ENCODE results near the gene FOXJ3. TPM values are rescaled to one million over a fixed set of nuclear protein-coding genes. Genes with fewer than 3 reads are reported as not detected.

Gene FOXJ3
- total and polyA plus RNA-seq, 9 donors: 28.6 to 41.9 (median 32.7) TPM

DNA sequence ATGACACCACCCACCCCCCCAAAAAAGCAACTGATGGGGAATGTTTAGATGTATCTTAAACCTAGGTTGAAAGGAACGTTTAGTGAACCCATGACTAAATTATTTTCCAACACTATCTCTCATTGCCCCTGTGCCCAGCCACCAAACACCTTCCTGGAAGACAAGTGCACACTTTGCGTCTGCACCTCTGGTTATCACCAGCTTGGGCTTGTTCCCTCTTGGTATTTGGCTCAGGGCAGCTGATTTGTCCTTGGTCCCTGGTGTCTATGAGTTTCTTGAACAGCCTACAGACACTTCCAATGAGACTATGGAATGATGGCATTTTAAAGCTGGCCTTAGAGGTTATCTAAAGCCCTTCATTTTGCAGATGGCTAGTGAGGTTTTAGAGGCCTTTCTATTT, 30.1 kb upstream of the FOXJ3 start:
- Histone ChIP-seq H3K9me3 (replicated peaks; ENCODE audit: control insufficient read depth, low read depth, low read length) (no peaks in the 10 kb centered on the region), H3K27me3 (ENCODE audit: control insufficient read depth, insufficient read depth, low read length) (peaks cover 4% of the 10 kb centered on the region), H3K4me1 (ENCODE audit: control insufficient read depth, insufficient read depth, low read length) (no peaks in the 10 kb centered on the region), H3K4me3 (ENCODE audit: low read length) (no peak overlapping the region), H3K36me3 (ENCODE audit: control insufficient read depth, insufficient read depth, low read length) (no peaks in the 10 kb centered on the region), H3K27ac (ENCODE audit: low read length) (no peak overlapping the region)
- 100% methylated on average over 1 of the region's 2 CpGs for WGBS (ENCODE audit: insufficient coverage)
- no peak for DNase-seq

DNA sequence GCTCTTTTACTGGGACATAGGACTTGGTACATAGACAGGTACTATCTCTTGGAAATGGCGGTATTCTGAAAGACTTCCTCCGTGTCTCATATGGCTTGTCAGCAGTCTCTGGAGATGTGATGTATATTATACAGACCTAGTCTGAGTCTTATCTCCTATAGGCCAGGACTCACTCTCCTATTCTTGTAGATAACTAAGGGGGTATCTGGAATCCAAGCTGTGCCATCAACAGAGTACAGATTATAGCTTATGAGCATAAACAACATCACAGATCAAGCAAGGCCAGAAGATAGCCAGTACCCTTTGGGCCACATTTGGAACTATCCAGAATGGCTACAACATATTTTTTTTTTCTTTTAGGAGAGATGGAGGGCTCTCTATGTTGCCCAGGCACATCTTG, 29.5 kb upstream of the FOXJ3 start:
- no CpG with 5 or more reads among the region's 2 CpGs for WGBS (ENCODE audit: insufficient coverage)
- Histone ChIP-seq H3K27ac (ENCODE audit: low read length) (no peak overlapping the region), H3K4me1 (ENCODE audit: control insufficient read depth, insufficient read depth, low read length) (no peaks in the 10 kb centered on the region), H3K27me3 (ENCODE audit: control insufficient read depth, insufficient read depth, low read length) (peaks cover 4% of the 10 kb centered on the region), H3K36me3 (ENCODE audit: control insufficient read depth, insufficient read depth, low read length) (no peaks in the 10 kb centered on the region), H3K4me3 (ENCODE audit: low read length) (no peak overlapping the region), H3K9me3 (replicated peaks; ENCODE audit: control insufficient read depth, low read depth, low read length) (no peaks in the 10 kb centered on the region)
- no peak for DNase-seq

DNA sequence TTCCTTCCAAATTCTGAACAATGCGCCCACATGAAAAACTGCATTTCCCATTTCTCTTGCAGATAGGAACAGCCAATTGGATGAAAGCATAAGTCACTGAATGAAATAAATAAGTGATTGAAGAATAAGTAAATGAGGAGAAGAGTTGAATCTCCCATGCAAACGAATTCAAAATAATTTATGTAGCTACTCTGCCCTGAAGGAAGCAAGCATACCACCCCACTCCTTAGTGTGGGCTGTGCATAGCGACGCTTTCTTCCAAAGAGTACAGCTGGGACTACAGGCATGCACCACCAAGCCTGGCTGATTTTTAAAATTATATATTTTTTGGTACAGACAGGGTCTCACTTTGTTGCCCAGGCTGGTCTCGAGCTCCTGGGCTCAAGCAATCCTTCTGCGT, 29.1 kb upstream of the FOXJ3 start:
- H3K27ac ChIP-seq (ENCODE audit: low read length): no peak overlapping the region
- peaks cover 2% of the 10 kb centered on the region for H3K27me3 ChIP-seq (ENCODE audit: control insufficient read depth, insufficient read depth, low read length)
- WGBS (ENCODE audit: insufficient coverage): 86% methylated on average over 1 of the region's 6 CpGs
- no peak overlapping the region for H3K4me3 ChIP-seq (ENCODE audit: low read length)
- no peaks in the 10 kb centered on the region for H3K4me1 ChIP-seq (ENCODE audit: control insufficient read depth, insufficient read depth, low read length)
- H3K9me3 ChIP-seq (replicated peaks; ENCODE audit: control insufficient read depth, low read depth, low read length): no peaks in the 10 kb centered on the region
- no peak for DNase-seq
- no peaks in the 10 kb centered on the region for H3K36me3 ChIP-seq (ENCODE audit: control insufficient read depth, insufficient read depth, low read length)

DNA sequence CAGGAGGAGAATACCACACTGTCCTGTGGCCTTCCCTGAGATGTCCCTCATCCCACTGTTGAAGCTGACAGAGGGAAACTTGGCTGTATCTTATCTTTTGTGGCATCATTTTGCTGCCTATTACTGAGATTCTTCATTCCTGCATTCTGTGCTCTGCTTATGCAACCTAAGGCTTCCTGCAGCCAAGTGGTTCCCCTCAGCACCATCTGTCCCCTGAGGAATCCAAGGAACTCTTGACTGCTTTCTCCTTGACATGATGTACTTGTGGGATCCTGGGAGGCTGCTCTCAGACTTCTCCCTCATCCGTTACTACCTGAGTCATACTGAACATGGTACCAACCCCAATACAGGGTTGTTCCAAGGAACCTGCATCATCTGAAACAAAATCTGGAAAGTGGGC, 24.4 kb upstream of the FOXJ3 start:
- no peak overlapping the region for H3K4me3 ChIP-seq (ENCODE audit: low read length)
- H3K9me3 ChIP-seq (replicated peaks; ENCODE audit: control insufficient read depth, low read depth, low read length): no peaks in the 10 kb centered on the region
- H3K4me1 ChIP-seq (ENCODE audit: control insufficient read depth, insufficient read depth, low read length): no peaks in the 10 kb centered on the region
- H3K27me3 ChIP-seq (ENCODE audit: control insufficient read depth, insufficient read depth, low read length): no peaks in the 10 kb centered on the region
- H3K27ac ChIP-seq (ENCODE audit: low read length): no peak overlapping the region
- 20% methylated on average over 1 of the region's 1 CpG for WGBS (ENCODE audit: insufficient coverage)
- H3K36me3 ChIP-seq (ENCODE audit: control insufficient read depth, insufficient read depth, low read length): no peaks in the 10 kb centered on the region
- no peak for DNase-seq

DNA sequence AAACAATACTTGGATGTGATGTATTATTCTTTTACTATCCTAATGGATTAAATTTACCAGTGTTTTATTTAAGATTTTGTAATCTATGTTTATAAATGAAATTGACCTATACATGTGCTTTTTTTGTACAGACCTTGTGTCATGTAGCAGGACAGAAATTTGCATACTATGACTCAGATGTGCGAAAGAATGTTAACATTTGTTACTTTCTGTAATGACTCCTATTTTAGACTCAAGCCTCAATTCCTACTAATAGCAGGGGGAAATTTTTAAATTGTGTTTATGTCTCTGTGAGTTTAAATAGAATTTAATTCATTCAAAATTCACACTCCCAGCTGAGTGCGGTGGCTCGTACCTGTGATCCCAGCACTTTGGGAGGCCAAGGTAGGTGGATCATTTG, 23.8 kb upstream of the FOXJ3 start:
- WGBS (ENCODE audit: insufficient coverage): no CpG with 5 or more reads among the region's 3 CpGs
- Histone ChIP-seq H3K27me3 (ENCODE audit: control insufficient read depth, insufficient read depth, low read length) (no peaks in the 10 kb centered on the region), H3K36me3 (ENCODE audit: control insufficient read depth, insufficient read depth, low read length) (no peaks in the 10 kb centered on the region), H3K4me3 (ENCODE audit: low read length) (no peak overlapping the region), H3K9me3 (replicated peaks; ENCODE audit: control insufficient read depth, low read depth, low read length) (no peaks in the 10 kb centered on the region), H3K27ac (ENCODE audit: low read length) (no peak overlapping the region), H3K4me1 (ENCODE audit: control insufficient read depth, insufficient read depth, low read length) (no peaks in the 10 kb centered on the region)
- DNase-seq: no peak

DNA sequence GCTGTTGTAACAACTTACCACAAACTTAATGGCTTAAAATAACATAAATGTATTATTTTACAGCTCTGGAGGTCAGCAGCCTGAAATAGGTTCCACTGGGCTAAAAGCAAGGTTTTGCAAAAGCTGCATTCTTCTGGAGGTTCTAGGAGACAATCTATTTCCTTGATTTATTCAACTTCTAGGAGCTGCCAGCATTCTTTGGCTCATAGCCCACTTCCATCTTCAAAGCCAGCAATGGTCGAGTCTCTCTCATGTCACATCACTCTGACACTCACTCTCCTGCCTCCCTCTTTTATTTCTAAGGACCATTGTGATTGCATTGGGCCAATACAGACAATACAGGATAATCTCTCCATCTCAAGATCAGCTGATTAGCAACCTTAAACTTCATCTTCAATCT, 15.1 kb upstream of the FOXJ3 start:
- 15% methylated on average over 1 of the region's 1 CpG for WGBS (ENCODE audit: insufficient coverage)
- Histone ChIP-seq H3K4me3 (ENCODE audit: low read length) (no peak overlapping the region), H3K36me3 (ENCODE audit: control insufficient read depth, insufficient read depth, low read length) (no peaks in the 10 kb centered on the region), H3K27me3 (ENCODE audit: control insufficient read depth, insufficient read depth, low read length) (peaks cover 2% of the 10 kb centered on the region), H3K4me1 (ENCODE audit: control insufficient read depth, insufficient read depth, low read length) (no peaks in the 10 kb centered on the region), H3K9me3 (replicated peaks; ENCODE audit: control insufficient read depth, low read depth, low read length) (no peaks in the 10 kb centered on the region), H3K27ac (ENCODE audit: low read length) (no peak overlapping the region)
- no peak for DNase-seq

DNA sequence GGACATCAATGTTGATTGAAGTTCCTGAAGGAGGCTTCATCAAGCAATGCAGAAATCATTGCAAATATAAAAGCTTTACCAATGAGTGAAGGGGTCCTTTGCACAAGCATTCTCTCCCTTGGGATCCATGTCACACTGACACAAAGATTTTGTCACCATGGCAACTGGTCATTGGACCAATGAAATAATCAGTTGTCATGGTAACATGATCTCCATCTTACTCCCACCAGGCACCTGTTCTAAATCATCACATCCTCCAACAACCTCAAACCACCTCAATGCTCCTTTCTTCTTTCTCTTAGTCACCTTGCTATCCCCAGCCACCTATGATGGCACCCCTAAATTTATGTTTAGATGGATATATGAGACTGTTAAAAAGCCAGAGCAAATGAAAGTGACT, 13.5 kb upstream of the FOXJ3 start:
- no peak for DNase-seq
- H3K4me1 ChIP-seq (ENCODE audit: control insufficient read depth, insufficient read depth, low read length): no peaks in the 10 kb centered on the region

DNA sequence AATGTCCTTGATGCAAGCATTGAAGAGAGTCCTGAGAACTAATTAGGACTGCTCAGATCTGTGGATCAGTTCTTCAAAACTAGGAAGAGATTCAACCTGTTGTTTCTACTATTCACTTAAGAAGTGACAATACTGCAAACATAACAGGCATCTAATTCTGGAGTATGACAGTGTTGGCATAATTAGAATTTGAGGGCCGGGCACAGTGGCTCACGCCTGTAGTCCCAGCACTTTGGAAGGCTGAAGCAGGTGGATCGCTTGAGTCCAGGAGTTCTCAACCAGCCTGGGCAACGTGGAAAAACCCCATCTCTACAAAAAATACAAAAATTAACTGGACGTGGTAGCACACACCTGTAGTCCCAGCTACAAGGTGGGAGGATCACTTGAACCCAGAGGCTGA, 8.0 kb upstream of the FOXJ3 start:
- H3K9me3 ChIP-seq (replicated peaks; ENCODE audit: control insufficient read depth, low read depth, low read length): no peaks in the 10 kb centered on the region
- DNase-seq: no peak
- H3K36me3 ChIP-seq (ENCODE audit: control insufficient read depth, insufficient read depth, low read length): no peaks in the 10 kb centered on the region
- WGBS (ENCODE audit: insufficient coverage): no CpG with 5 or more reads among the region's 5 CpGs
- no peaks in the 10 kb centered on the region for H3K27me3 ChIP-seq (ENCODE audit: control insufficient read depth, insufficient read depth, low read length)
- no peak overlapping the region for H3K4me3 ChIP-seq (ENCODE audit: low read length)
- no peaks in the 10 kb centered on the region for H3K4me1 ChIP-seq (ENCODE audit: control insufficient read depth, insufficient read depth, low read length)
- H3K27ac ChIP-seq (ENCODE audit: low read length): no peak overlapping the region

More for the DNA sequence above, 13.5 kb upstream of the FOXJ3 start:
- peaks cover 2% of the 10 kb centered on the region for H3K27me3 ChIP-seq (ENCODE audit: control insufficient read depth, insufficient read depth, low read length)
- no peak overlapping the region for H3K4me3 ChIP-seq (ENCODE audit: low read length)
- no peaks in the 10 kb centered on the region for H3K9me3 ChIP-seq (replicated peaks; ENCODE audit: control insufficient read depth, low read depth, low read length)
- H3K27ac ChIP-seq (ENCODE audit: low read length): no peak overlapping the region
- H3K36me3 ChIP-seq (ENCODE audit: control insufficient read depth, insufficient read depth, low read length): no peaks in the 10 kb centered on the region

DNA sequence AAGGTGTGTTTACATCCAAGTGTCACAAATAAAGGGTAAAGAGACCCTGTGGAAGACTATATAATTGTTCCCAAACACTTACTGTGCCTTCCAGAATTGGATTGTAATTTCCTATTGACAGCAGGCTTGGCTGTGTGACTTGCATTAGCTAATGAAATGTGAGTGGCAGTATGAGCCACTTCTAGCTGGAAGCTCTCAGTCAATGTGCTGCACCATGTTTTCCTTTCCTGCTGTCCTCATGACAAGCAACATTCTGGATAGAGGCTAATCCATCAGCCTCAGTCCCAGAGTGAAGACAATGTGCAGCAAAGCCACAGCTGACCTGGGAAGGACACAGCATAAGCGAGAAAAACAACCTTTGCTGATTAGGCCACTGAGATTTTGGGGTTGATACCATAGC, 5.9 kb upstream of the FOXJ3 start:
- Histone ChIP-seq H3K36me3 (ENCODE audit: control insufficient read depth, insufficient read depth, low read length) (no peaks in the 10 kb centered on the region), H3K4me1 (ENCODE audit: control insufficient read depth, insufficient read depth, low read length) (peaks cover 2% of the 10 kb centered on the region), H3K27me3 (ENCODE audit: control insufficient read depth, insufficient read depth, low read length) (no peaks in the 10 kb centered on the region), H3K27ac (ENCODE audit: low read length) (no peak overlapping the region), H3K9me3 (replicated peaks; ENCODE audit: control insufficient read depth, low read depth, low read length) (no peaks in the 10 kb centered on the region), H3K4me3 (ENCODE audit: low read length) (no peak overlapping the region)
- 57% methylated on average over 1 of the region's 1 CpG for WGBS (ENCODE audit: insufficient coverage)
- no peak for DNase-seq

DNA sequence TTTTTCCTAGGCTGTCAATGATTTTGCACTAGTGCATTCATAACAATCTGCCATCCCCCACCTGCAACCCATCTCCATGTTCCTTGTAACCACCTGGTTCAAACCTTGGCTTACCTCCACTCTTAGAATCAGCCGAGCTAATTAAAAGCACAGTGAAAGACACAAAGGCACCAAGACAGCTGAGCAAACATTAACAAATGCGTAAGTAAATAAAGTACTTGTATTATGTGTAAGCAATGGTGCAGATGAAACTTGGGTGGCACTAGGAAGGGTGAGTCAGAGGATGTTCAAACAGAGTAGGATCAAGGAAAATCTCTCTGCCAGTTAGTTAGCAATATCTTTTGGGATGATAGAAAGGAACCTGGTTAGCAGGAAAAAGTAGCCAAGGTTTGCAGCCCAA, 5.1 kb upstream of the FOXJ3 start:
- H3K9me3 ChIP-seq (replicated peaks; ENCODE audit: control insufficient read depth, low read depth, low read length): no peaks in the 10 kb centered on the region
- no peaks in the 10 kb centered on the region for H3K36me3 ChIP-seq (ENCODE audit: control insufficient read depth, insufficient read depth, low read length)
- peaks cover 3% of the 10 kb centered on the region for H3K4me1 ChIP-seq (ENCODE audit: control insufficient read depth, insufficient read depth, low read length)
- no peak overlapping the region for H3K27ac ChIP-seq (ENCODE audit: low read length)
- H3K27me3 ChIP-seq (ENCODE audit: control insufficient read depth, insufficient read depth, low read length): no peaks in the 10 kb centered on the region
- DNase-seq: no peak
- no peak overlapping the region for H3K4me3 ChIP-seq (ENCODE audit: low read length)
- WGBS (ENCODE audit: insufficient coverage): 80% methylated on average over 1 of the region's 2 CpGs

DNA sequence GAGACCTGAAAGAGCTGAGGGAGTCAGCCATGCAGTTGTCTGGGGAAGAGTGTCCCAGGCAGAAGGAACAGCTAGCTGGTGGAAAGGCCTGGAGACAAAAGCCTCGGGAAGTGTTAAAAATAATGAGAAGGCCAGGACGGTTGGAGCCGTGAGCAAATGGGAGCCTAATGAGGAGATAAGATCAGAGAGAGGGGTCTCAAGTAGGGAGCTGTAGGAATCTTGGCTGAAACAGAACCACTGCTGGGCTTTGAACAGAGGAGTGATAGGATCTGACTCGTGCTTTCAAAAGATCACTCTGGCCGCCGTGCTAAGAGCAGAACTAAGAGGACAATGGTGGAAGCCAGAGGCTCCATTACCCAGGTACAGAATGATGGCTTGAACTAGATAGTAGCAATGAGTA, 1.9 kb upstream of the FOXJ3 start:
- no peak for DNase-seq
- H3K4me3 ChIP-seq (ENCODE audit: low read length): no peak overlapping the region
- H3K27me3 ChIP-seq (ENCODE audit: control insufficient read depth, insufficient read depth, low read length): no peaks in the 10 kb centered on the region
- 47% methylated on average over 6 of the region's 6 CpGs for WGBS (ENCODE audit: insufficient coverage)
- no peaks in the 10 kb centered on the region for H3K9me3 ChIP-seq (replicated peaks; ENCODE audit: control insufficient read depth, low read depth, low read length)
- H3K4me1 ChIP-seq (ENCODE audit: control insufficient read depth, insufficient read depth, low read length): peaks cover 3% of the 10 kb centered on the region
- no peaks in the 10 kb centered on the region for H3K36me3 ChIP-seq (ENCODE audit: control insufficient read depth, insufficient read depth, low read length)
- H3K27ac ChIP-seq (ENCODE audit: low read length): no peak overlapping the region

Data from muscle of leg (tissue), 11 donors.